HG02973 (cell line): ENCODE results near the gene TKFC.

Source experiments
- ATAC-seq: cut with Tn5 transposase; IDR thresholded peaks from one replicate; pipeline ENCODE4 v1.9.1; 2021; ENCODE audit warnings: moderate library complexity; ENCODE audit not compliant: unreplicated experiment

The TKFC gene, protein sequence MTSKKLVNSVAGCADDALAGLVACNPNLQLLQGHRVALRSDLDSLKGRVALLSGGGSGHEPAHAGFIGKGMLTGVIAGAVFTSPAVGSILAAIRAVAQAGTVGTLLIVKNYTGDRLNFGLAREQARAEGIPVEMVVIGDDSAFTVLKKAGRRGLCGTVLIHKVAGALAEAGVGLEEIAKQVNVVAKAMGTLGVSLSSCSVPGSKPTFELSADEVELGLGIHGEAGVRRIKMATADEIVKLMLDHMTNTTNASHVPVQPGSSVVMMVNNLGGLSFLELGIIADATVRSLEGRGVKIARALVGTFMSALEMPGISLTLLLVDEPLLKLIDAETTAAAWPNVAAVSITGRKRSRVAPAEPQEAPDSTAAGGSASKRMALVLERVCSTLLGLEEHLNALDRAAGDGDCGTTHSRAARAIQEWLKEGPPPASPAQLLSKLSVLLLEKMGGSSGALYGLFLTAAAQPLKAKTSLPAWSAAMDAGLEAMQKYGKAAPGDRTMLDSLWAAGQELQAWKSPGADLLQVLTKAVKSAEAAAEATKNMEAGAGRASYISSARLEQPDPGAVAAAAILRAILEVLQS

DNA sequence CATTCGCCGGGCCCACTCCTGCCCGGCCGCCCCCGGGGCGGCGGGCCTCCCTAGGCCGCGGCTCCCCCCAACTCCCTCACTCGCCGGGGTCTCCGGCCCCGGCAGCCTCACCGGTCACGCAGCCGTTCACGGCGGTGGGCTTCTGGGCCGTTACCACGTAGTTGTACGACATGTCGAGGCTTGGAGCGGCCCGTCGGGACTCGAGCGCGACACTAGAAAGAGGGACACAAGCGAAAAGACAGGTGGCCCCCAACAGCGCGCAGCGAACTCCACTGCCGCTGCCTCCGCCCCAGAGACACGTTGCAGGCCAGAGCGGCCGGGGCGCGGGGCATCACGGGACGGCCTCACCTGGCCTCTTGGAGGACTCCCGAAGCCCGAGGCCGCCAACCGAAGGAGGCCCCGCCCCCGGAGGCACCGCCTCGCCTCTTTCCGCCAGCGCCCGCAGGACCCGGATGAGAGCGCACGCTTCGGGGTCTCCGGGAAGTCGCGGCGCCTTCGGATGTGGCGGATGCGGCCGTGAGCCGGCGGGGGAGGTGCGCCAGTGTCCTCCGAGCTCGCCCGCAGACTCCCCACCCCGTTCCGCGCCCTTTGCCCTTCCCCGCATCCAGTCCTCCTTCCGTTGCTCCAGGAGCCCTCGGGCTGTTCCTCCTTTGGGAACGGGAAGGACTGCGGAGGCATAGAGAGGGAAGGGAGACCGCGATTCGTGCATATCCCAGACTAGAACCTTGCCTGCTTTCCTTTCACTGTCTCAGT is at the start of gene TKFC, which contains the start of gene DDB1:
Gene TKFC, plus strand, starts transcription at position 432 of the 753 bp plus-strand sequence. CDS start 1,501 bp downstream, outside the sequence.
Gene DDB1, minus strand, starts transcription at position 309 of the 753 bp plus-strand sequence. Its CDS starts 137 bp downstream, at position 172.
- ATAC-seq = peak; percentile 82

DNA sequence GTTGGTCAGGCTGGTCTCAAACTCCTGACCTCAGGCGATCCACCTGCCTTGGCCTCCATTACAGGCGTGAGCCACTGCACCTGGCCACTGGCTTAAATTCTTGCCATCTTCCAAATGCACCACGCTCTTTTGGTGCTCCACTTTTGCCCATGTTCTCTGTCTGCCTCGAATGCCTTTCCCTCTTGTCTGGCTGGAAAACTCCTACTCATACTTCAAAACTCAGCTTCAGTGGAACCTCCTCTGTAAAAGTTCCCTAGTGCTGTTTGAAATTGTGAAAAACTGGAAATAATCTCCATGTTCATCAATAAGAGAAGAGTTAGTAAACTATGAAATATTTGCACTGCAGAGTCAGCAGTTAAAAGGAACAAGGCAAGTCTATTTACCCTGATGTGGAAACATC is 49.4 kb upstream of the TKFC start:
- no peak for ATAC-seq

DNA sequence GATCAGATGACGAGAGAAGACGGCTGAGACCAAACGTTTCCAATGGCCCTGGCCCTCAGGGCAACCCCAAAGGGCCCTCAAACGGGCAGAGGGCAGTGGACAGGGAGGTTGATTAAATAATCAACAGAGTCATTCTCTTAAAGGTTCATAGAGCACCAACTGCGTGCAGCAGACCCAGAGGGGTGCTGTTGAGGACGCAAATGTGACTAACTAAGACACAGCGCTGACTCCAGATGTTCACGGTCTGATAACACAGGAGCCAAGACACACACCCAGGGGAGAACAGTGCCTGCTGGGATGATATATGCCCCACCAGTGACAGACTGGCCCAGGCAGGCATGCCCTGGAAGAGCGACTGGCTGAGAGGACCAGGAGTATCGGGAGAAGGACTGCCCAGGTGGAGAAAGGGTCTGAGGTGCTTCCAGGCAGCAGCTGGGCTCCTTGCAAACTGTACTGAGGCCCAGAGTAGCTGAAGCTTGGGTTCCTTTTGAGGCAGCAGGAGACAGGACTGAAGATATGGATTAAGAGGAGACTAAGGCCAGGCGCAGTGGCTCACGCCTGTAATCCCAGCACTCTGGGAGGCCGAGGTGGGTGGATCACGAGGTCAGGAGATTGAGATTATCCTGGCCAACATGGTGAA is 45.6 kb upstream of the TKFC start:
- no peak for ATAC-seq

DNA sequence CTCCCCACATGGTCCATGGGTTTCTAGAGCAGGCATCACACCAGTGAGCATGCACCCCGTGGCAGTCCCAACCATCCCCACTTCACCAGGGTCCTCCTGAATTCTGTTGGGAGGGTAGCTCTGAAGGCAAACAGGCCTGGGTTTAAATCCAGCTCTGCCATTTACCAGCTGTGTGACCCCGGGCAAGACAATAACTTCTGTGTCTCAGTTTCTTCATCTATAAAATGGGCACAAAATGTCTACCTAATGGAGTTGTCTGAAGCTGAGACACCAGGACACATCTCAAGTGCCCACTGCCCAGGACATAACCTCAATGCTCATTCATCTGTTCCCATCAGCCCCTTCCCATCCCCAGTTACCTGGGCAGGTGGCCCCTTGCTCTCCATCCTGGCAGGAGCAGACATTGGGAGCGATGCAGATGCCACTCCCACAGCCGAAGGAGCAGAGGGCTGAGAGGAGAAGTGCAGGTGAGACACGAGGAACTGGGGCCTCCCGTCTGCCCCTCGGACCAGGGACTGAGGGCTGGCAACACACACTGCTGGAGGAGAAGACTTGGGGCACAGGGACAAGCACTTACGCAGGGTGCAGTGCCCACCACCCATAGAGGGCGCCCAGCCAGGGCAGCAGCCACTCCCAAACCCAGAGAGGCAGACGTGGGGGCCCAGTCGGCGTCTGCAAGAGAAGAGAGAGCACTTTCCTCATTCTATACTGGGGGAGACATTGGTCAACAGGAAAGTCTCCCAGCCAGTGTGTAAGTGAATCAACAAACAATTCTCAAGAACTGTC is 41.9 kb upstream of the TKFC start:
- no peak for ATAC-seq

DNA sequence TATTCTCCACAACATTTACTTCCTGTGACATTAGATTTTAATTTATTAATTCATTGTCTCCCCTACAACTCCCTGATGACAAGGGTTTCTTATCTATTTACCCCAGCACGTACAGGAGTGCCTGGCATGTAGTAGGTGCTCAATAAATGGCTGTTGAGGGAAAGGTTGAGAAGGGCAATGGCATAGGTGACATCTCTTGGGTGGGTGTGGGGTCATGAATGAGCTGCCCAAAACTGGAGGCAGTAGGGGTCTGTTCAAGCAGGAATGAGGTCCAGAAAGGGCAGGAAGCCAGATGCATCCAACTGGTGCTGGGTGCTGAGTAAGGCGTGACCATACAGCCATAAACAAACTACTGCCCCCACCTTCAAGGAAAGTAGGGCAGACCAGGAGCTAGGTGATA is 40.7 kb upstream of the TKFC start:
- ATAC-seq = no peak

DNA sequence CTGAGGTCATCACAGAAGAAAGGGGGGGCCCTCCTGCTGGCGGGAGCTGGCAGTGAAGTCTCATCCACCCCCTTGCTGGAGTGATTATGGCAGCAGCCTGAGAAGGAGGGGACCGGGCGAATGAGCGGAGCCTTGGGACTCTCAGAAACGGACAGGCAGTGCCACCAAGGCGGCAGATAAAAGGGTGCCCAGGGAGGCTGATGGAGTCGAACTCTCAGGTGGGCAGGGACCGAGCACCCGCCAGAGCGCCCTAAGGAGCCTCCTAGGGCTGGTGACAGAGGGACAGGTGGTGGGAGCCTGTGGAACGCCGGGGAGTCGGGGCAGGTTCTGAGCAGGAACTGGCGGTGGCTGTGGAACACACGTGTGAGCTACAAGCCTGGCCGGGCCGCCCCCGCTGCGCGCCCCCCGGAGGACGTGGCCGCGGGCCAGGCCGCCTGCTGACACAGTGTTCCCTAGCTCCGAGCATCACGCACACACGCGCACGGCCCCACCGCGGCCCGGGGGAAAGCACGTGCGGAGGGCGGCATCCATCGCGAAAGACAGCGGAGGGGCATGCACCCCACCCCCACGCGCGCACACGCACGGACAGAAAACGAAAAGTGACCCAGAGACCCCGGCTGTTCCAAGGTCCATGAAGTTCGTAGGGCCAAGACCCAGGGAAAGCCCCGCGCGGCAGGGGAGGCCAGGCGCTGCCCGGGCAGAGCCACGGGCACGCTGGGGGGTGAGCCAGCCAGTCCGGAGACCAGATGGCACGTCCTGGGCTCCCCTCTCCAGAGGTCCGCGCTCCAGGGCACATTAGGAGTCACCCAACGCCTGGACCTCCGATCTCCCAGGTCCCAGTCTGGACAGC is 38.9 kb upstream of the TKFC start:
- ATAC-seq = peak; percentile 26

DNA sequence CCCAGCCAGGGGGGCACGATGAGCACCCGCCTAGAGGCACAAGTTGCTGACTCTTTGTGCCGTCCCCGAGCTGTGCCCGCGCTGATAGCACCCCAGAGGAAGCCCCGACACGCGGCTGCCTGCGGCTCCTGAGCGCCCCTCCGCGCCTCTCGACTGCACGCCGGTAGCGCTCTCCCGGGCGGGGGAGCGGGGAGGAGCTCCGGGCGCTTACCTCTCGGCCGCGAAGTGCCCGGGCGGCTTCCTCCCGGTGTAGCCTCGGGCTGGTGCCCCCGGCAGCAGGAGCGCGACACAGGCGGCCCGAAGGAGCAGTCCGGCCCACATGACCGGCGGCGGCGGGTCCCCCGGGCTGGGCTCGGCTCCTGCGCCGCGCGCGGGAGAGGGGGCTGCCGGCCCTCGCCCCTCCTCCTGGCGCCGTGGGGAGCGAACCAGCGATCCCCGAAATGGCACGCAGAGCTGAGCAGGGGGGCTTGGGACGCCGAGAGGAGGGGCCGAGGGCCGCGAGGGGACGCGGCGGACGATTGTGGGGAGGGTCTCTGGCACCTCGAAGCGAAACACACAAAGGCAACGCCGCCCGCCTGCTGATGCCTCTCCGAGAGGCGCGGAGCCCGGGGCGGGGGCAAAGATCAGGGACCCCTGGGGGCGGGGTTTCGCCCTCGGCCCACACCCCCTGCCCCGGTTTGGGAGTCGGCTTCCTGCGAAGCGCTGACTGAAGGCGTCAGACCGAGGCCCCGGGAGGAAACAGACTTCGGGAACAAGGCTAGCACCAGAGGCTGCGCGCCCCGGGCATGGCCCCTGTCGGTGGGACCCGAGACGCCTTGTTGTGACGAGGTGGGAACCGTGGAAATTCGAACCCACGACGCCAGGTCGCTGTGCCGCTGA is 38.1 kb upstream of the TKFC start, which contains the start of gene VWCE:
Gene VWCE, minus strand, starts transcription at position 600 of the 879 bp plus-strand sequence. Its CDS starts 279 bp downstream, at position 321.
- peak; percentile 73 for ATAC-seq

DNA sequence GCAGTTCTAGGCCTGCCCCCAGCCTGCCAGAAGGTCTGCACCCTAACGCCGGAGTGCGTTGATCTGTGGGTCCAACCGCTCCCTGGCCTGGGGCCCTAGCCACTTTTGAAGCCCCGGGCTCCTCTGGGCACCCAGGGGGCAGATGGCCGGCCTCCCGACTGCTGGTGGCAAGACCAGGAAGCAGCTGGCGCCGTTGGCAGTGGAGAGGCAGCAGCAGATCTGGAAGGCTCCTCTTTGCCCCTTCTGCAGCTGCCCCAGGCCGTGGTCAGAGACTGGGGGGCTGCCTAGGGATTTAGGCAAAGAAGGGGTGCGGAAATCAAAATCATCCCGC is 37.5 kb upstream of the TKFC start:
- no peak for ATAC-seq

DNA sequence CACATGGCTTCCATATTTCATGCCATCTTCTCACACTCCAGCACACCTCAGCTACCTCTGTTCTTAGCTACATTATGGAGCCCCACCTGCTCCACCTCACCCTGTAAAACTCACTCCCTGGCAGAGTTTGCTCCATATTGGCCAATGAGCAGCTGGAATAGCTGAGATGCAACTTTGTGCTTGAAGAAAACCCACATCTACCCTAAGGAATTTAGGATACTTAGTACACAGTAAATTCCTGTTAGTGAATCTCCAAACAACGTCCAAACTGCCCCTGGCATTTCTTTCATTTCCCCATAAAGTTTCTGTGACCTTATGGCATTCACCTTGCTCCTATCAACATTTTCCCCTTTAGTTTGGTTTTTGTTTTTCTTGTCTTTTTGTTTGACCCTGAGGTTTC is 35.7 kb upstream of the TKFC start:
- ATAC-seq = no peak

DNA sequence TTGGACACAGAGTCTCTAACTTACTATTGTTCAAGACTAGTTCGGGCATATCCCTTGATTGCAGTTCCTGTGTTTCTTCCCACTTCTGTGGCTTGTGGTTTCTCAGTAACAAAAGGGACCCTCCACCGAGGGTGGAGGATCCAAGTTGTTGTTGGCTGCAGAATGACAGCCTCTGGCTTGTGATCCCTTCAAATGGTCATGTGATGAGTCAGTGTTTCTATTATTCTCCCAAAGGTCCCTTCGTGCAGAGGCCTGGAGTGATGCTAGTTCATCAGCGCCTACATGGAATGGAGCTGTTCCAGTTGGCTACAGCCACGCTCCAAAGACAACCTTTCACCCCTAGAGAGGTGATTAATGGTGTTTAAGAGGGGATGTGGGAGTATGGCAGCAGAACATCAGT is 35.3 kb upstream of the TKFC start:
- ATAC-seq = no peak

DNA sequence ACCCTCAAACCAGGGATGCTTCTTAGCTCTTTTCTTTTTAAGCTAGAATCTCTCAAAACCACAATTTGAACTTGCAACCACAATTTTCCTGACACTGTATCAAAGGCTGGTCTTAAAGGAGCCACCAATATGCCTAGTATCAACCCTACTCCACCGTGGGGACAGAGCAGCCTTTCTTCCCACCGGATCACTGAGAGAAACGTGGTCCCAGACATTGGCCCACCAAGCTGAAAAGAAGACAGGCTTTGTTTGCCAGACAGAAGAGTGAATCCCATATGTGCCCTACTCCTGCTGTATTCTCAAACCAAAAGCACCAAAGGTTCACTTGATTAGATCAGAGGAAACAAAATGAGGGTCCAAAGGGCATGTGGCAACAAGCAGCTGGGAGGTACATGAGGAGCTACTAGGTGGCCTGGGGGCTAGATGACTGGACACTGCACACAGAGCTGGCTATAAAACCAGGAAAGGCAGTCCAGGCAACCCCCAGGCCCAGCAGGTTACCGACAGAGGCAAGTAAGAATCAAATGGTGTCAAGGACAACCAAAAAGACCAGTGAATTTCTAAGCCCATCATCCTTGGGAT is 34.3 kb upstream of the TKFC start:
- no peak for ATAC-seq

DNA sequence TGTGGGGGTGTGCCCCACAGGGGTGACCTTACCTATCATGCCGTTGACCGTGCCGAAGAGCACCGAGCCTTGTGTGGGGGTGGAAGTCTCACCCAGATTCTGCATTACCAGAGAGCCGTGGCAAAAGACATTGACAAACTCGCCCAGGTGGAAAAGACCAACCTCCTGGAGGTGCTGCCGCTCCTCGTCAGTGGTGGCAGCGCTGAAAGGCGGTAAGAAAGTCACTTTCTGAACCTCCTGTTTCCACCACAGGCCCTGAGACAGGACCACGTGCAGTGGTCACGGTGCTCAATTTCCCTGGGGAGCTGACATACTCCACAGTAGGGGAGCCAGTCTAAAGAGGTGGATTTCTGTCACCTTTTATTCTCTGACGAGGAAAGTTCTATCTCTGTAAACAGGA is 30.5 kb upstream of the TKFC start:
- ATAC-seq = no peak

DNA sequence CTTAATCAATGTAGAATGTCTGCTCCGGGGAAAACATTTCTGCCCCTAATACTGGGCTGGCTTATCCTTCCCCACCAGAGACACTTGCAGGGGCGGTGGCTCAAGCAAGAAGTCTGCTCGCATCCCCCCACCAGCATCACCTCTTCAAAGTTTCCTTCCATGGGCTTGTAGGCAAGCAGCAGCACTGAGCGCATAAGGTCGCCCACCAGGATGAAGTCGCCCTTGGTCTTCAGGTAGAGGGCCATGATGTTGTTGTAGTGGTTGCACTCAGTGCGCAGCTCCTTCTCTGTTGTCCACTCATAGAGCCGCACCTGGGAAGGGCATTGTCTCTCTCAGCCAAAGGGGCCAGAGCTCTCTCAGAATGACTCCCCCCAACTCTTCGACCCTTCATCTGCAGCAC is 29.3 kb upstream of the TKFC start:
- ATAC-seq = no peak

DNA sequence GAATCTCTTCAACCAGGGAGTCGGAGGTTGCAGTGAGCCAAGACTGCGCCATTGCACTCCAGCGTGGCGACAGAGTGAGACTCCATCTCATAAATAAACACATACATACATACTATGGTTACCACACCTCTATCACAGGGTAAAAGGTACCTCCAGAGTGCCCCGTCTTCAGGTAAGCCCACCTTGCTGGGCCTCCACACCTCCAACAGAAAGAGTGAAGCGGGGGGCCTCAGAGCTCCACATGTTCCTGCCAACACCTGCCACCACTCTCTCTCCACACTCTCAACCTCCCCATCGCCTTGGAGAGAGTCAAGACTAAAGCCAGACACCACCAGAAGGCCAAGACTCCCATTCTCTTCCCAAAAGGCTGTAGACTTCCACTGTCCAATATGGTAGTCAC is 27.6 kb upstream of the TKFC start:
- no peak for ATAC-seq

DNA sequence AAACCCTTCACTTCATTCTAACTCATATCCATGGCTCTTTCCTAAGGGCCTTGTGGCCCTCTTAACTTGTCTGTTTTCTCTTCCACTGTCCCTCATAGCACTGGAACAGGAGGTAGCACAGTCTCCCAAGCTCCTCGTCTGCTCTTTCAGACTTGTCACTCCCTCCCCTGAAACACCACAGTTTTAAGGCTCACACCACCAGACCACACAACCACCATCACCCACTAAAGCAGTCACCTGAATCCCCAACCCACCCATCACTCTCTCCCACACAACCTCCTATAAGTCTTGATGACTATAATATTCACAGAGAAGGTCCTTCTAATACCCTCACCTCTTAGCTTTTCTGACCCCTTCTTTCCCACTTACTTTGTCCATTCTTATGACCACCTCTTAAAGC is 26.8 kb upstream of the TKFC start:
- no peak for ATAC-seq

DNA sequence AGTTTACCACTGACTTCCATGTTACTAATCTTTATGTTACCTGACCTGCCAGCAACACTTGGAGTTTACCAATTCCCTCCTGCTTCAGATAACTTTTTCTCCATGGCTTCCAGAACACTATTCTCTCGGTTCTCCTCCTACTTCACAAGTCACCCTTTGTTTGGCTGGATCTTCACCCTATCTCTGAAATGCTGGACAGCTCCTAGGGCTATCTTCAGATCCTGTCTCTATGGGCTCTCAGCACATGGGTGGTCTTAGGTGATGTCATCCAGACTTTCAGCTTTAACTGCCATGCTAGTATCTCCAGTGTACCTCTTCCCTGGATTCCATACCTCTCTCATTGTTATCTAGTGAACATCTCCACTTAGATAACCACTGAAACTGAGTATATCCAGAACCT is 25.7 kb upstream of the TKFC start:
- no peak for ATAC-seq

DNA sequence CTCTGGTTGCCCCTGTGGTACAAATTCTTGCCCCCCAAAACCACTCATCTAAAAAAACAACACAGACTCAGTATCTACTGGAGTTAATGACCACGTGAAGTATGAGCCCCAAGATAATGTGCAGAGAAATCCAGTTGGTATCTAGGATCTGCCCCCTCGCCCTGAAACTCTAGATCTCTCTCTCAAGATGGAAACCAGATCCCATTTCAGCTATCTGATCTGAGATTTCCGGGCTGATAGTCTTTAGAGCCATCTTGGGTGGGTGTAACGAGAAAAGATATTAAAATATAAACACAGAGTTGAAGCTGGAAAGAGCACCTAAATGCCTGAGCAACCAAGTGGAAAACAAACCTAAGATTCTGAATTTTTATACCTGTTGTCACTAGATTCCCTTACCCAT is 23.9 kb upstream of the TKFC start:
- ATAC-seq = no peak

DNA sequence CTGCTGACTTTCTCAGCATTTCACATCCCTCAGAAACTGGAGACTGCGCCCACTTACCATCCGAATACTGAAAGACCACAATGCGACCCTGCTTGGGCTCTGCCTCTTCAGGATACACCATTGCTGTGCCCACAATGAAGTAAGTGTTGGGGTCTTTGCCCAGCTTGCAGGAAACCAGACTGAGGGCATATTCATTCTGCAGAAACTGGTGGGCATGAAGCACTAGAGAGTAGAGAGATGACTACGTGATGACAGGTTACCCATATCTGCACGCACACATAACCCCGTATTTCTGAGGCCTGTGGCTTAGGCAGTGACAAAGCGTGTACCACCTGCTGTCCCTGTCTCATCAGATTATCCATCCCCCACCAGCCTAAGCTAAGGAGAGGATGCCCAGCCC is 23.3 kb upstream of the TKFC start:
- ATAC-seq = no peak
